ENCODE results near the gene SLC17A9. TPM values are rescaled to one million over a fixed set of nuclear protein-coding genes. Genes with fewer than 3 reads are reported as not detected.

Gene SLC17A9
- total and polyA plus RNA-seq, 10 of the 15 experiments (the other 5 are each of a cell fraction or from before 2014, with no cell fraction given): 0.72 to 74.1 (median 29.4) TPM

DNA sequence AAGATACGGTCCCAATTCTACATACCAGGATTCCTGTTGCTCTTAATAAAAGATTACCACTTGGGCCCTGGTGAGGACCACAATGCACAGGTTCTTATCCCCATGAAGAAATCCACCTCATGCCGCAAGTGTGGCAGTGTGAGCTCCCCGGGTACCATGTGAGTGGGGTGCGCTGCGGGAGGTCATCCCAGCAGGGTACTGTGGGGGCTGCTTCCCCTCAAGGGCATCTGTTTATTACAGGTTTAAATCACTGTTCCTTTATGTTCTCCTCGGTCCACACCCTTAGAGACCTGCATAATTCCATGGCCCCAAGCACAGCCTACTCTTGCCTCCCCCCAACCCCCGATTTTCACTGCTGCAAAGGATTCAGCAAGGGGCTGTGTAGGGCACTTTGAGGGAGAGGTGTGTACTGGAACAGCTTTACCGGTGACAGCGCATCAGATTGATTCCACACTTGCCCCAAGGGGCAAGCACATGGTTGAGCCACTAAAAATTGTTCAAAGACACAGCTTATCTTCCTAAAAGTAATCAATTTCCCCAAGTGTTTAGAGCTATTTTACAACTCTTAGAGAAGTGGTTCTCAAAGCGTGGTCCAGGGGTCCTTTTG lies 32.4 kb upstream of the SLC17A9 start:
- WGBS (ENCODE audit: insufficient coverage, insufficient replicate concordance, low lambda C conversion rate, missing lambda C conversion rate): 63% methylated on average over 10 of the region's 10 CpGs
- no peak overlapping the region for H3K27ac ChIP-seq (ENCODE audit: control insufficient read depth, insufficient read depth)
- H3K36me3 ChIP-seq (ENCODE audit: control insufficient read depth in 2 of 2, insufficient read depth in 2 of 2, low read length in 1 of 2): no peaks in the 10 kb centered on the region; a peak in 1 of 4 replicates
- no peak for DNase-seq (ENCODE audit: low read depth, low spot score)
- POLR2A ChIA-PET: interaction anchor here (0.6 to 1.3 kb wide), 3 partner anchors 15 to 165 kb away, joined by 3 to 7 read pairs (median 6); no protein-coding TSS in a partner anchor
- FAIRE-seq: no peak
- RAD21 ChIA-PET (ENCODE audit: unreplicated experiment): interaction anchor here (1.4 to 1.7 kb wide), 2 partner anchors 19 to 33 kb away, joined by 8 read pairs; no protein-coding TSS in a partner anchor
- TF ChIP-seq SRF (IDR thresholded peaks at IDR 0.05; ENCODE audit: low read depth in 2 of 2, low read length in 2 of 2) (no peak), CBX3 (IDR thresholded peaks at IDR 0.05; ENCODE audit: borderline replicate concordance, low read depth) (no peak), SIX5 (IDR thresholded peaks at IDR 0.05; ENCODE audit: low read depth, low read length, severe bottlenecking) (no peak), CHD2 (IDR thresholded peaks at IDR 0.05; ENCODE audit: borderline replicate concordance, low read depth, low read length) (no peak), PML (IDR thresholded peaks at IDR 0.05; ENCODE audit: low read length) (no peak), SMAD1 (IDR thresholded peaks at IDR 0.05; ENCODE audit: low read depth, partially characterized antibody) (no peak), SIN3A (IDR thresholded peaks at IDR 0.05; ENCODE audit: low read depth, low read length) (no peak), CREB1 (IDR thresholded peaks at IDR 0.05; ENCODE audit: low read depth) (no peak), BMI1 (IDR thresholded peaks at IDR 0.05; ENCODE audit: borderline replicate concordance) (no peak), ZZZ3 (IDR thresholded peaks at IDR 0.05; ENCODE audit: control insufficient read depth, insufficient read length, low read depth) (no peak)
- H3K9me3 ChIP-seq (replicated peaks; ENCODE audit: control insufficient read depth, insufficient read depth, low read length): no peaks in the 10 kb centered on the region
- H3K79me2 ChIP-seq (ENCODE audit: control insufficient read depth, insufficient read depth, low read length): peaks cover 99% of the 10 kb centered on the region
- peak overlapping the region; percentile 31 for H3K4me3 ChIP-seq
- H3K27me3 ChIP-seq (replicated peaks in 1 of 2; ENCODE audit: control insufficient read depth in 2 of 2, insufficient read depth in 2 of 2, low read length in 1 of 2): no peaks in the 10 kb centered on the region
- no TSS peak for BruUV-seq (replicated peaks)
- CTCF ChIA-PET: interaction anchor here (0.8 to 12.5 kb wide), 7 partner anchors 13 to 1366 kb away, joined by 3 to 92 read pairs (median 3); no protein-coding TSS in a partner anchor
- SMC1A ChIA-PET (ENCODE audit: uncharacterized antibody, unreplicated experiment): interaction anchor here (1.4 to 3.3 kb wide), 3 partner anchors 16 to 34 kb away, joined by 6 to 19 read pairs (median 11); partner anchors contain the start of gene SLC17A9
- H4K20me1 ChIP-seq (ENCODE audit: control insufficient read depth, insufficient read depth): peaks cover 28% of the 10 kb centered on the region
- in situ Hi-C loops (cut with MboI): no loop called here
- intact Hi-C loops (cut with micrococcal nuclease; ENCODE audit: unreplicated experiment): no loop called here
- ATAC-seq: no peak
- H3K4me2 ChIP-seq (ENCODE audit: control insufficient read depth, insufficient read depth): peak overlapping the region; percentile 68
- no peak overlapping the region; the same call in 1 of the 2 replicates for H3K9ac ChIP-seq (ENCODE audit: control insufficient read depth, insufficient read depth, low read length)
- H2AFZ ChIP-seq (ENCODE audit: control insufficient read depth, low read depth, low read length): no peak overlapping the region
- H3K4me1 ChIP-seq (ENCODE audit: control insufficient read depth, insufficient read depth, low read length): peaks cover 52% of the 10 kb centered on the region
